DMS79 (cell line): ENCODE measurements around the gene LCE5A.
"Not testable (repeated sequence)": the region's sequence is repeated elsewhere in the genome, so short reads cannot be mapped to it uniquely, and the experiment has no call there.

Experiments
- DNase-seq: peaks from one replicate; lab custom pipeline; 2025; lab: John Stamatoyannopoulos, UW

LCE5A gene, protein sequence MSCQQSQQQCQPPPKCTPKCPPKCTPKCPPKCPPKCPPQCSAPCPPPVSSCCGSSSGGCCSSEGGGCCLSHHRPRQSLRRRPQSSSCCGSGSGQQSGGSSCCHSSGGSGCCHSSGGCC

DNA sequence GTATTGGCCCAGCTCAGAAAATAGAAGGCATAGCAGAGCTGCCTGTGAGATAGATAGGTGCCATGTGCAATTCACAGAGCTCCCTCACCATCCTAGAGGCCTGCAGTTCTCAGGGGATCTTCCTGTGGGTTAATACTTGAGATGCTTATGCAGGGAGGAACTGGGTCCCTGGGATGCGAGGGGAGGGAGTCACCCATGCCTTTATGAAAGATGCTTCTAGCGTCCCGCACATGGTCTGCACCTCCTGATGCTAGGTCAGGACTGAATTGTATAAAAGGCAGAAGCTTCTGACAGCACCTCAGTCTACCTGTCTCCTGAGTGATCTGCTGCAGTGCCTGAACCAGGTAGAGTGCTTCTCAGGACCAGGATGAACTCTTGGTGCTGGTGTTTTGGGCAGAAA is at the start of gene LCE5A:
Gene LCE5A (plus strand): TSS at position 301 of the 400 bp plus-strand sequence. CDS start 732 bp downstream, outside the sequence.
- DNase-seq, result no peak

DNA sequence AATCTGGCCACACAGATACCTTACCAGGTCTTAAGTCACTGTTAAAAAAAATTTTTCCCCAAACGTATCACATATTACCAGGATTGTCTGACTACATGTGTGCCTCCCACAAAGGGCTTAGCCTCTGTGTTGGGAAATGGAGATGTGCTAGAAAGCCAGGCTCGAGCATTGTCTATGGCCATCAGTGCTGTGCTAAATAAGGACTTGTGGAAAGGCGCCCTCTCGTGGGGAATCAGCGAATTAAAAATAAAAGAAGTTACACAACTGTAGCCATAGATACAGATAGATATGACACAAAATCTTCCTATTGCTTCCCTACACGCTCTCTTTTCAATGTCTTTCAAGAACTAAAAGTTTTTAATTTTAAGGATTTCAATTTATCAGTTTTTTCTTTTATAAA is 49.1 kb upstream of the LCE5A start:
- no peak for DNase-seq

DNA sequence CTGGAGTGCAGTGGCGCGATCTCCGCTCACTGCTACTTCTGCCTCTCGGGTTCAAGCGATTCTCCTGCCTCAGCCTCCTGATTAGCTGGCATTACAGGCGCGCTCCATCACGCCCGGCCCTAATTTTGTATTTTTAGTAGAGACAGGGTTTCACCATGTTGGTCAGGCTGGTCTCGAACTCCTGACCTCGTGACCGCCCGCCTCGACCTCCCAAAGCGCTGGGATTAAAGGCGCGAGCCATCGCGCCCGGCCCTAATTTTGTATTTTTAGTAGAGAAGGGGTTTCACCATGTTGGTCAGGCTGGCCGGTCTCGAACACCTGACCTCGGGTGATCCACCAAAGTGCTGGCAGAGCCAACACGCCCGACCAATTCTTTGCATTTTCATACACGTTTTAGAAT is 48.0 kb upstream of the LCE5A start:
- DNase-seq, result no peak

DNA sequence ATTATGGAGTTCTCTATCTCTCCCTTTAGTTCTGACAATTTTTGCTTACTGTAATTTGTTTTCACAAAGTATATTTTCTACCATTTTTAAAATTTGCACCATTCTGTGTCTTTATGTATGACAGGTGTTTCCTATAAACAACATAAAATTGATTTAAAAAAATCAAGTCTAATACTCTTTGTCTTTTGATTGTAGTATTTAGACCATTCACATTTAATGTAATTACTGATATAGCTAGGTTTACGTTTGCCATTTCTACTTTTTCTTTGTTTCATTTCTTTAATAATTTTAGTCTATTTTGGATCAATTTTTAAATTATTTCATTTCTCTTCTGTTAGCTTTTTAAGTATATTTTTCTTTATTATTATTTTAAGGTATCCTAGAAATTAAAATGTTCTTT is 44.4 kb upstream of the LCE5A start:
- no peak for DNase-seq

DNA sequence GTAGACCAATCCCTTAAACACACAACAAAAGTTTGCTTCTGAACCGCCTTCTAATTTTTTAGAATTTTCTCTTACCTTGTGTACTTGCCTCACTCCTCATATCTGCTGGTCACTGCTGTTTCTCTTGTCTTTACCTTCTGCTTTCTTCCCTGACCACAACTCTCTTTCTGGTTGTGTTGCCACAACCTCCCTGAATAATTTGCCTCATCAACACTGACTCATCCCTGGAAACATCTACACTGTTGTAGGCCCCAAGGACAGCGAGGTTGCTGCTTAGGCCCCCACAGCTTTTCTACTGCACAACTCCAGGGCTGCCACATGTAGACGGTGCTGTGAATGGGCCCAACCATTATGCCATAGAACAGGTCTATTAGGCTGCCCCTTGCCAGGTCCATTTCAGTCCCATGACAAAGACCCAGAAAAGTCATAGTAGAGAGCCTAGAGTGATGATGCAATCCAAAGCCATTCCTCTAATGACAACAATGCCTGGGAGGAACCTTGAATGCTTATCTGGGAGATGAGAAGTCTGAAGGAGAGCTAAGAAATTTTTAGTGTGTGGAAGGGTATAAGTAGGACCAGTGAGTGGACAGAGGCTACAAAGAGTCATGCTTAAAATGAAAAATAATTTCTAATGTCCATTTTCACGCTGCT is 36.6 kb upstream of the LCE5A start:
- DNase-seq, result no peak

DNA sequence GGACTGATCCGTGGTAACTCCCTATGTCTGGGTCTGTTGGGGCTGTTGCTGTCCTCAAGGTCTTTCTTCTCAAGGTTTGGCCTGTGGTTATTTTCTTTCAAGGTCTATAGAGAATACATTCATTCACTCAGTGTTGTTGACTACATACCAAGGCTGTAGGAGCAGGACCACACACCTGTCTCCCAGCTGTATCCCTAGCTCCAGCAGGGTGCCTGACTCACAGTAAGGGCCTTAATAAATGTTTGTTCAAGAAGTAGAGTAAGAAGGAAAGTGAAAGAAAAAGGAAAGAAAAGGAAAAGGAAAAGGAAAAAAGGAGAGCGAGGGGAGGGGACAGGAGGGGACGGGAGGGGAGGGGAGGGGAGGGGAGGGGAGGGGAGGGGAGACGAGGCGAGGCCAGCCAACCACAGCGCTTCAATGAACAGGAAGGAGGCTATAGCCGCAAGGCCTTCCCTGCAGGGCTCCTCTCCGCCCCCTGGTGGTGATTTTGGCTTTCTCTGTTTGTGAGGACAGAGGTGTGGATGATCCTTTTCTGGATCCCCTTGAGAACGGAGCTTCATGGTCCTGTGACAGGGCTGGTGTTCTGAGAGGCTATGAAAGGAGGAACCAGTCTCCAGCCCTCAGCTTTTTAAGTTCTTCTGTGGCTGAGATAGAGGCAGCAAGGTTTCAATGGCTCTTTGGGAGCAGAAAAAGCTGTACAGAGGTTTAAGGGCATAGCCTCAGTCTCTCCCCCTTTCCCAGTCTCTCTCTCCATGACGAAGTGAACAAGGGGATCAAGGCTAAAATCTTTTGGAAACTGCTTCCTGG is 30.6 kb upstream of the LCE5A start:
- DNase-seq, result no peak

DNA sequence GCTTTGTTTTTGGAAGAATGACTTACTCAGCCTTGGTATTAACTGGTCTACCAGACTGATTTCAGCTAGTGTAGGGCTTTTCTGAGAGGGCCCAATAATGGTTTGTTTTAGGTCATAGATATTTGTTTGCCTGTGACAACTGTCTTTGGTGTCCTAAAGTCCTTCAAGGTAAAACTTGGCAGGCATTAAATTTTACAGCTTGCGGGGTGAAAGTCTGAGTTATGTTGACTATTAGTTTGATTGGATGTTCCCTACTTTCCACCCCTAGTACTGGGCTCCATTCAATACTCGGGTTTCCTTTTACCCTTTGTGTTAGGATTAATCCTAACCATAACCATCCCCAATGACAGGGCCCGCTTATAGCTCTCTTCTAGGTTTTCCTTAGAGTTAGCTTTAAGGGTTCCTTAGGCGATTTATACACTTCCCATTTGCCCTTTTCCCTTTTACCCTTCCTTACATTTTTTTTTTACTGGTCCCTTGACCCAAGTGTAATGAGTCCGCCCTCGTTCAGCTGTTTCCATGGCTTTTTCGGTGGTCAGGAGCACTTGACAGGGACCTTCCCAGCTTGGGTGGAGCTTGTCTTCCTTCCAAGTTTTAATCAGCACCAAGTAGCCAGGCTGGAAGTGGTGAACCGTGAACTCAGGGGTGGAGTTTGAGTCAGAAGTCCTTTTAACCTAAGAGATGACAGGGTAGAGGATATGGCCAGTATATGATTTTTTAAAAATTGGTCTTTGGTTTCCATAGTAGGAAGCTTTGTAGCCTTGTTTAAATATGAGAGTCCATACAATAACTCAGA is 28.5 kb upstream of the LCE5A start:
- no peak for DNase-seq

DNA sequence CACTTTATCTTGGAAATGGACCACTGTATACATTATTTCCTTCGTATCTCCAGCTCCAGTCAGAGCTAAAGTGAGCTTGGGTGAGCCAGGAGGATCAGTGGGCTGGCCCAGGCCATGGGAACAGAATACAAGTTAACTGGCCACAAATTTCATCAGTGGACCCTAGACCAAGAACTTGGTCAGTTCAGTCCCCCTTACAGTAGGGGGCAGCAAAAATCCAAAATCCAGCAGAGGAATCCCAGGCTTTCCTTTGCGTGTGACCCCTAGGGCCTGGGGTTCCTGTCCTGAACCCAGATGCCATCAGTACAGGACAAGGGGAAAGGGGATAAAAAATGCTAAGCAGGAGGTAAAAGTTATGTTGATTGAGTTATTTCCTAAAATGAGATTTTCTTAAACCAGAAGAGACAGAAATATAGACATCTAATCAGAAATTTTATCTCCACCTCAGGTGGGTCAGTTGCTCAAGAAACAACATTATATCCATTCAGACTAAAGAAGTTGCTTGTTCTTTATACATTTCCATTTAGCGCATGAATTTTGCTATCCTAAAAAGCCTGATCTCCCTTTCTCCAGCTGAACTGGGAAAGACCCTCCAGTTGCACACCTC is 24.1 kb upstream of the LCE5A start:
- no peak for DNase-seq

DNA sequence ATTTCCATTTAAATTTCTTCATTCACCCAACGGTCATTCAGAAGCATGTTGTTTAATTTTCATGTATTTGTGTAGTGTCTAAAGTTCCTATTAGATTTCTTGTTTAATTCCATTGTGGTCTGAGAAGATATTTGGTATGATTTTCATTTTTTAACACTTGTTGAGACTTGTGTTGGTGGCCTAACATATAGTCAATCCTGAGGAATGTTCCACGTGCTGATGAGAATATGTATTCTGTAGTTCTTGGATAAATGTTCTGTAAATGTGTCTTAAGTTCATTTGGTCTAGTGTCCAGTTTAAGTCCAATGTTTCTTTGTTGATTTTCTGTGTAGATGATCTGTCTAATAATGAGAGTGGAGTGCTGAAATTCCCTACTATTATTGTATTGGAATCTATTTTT is 22.7 kb upstream of the LCE5A start:
- DNase-seq, result no peak

DNA sequence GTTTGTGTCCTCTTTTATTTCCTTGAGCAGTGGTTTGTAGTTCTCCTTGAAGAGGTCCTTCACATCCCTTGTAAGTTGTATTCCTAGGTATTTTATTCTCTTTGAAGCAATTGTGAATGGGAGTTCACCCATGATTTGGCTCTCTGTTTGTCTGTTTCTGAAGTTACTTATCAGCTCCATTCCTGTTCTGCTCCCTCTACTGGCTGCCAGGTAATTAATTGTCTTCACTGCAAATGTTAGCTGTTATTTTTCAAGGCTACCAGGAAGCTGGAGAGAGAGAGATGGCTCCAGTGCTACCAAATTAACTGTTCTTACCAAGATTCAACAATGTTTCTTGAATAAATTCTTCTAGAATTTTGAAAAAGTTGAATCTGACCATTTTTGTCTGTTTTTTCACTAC is 19.1 kb upstream of the LCE5A start:
- not testable (repeated sequence) for DNase-seq

DNA sequence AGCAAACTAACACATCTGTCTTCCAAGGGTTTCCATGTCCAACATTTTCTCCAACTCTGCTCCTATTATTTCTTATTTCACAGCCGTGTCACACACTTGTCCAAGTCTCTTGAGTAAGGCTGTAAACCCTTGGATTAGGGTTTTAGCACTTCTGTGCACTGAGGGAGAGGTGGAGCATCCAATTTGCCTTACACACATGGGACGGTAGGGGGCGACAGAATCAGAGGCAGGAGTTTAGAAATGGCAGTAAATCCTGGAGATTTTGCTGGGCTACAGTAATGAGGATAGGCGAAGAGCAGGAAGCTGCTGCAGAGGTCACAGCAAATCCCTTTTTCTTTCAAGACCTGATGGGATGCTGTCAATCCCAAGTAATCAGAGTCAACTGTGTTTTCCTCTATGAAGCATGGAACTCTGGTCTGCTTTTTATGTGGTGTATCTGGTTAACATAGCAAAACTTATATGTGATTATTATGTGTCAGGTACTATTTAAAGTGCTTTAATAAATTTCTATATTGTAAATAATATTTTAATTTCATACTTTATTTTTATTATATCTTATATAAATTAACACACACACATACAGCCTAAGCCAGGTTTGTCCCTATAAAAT is 15.4 kb upstream of the LCE5A start:
- DNase-seq, result no peak

DNA sequence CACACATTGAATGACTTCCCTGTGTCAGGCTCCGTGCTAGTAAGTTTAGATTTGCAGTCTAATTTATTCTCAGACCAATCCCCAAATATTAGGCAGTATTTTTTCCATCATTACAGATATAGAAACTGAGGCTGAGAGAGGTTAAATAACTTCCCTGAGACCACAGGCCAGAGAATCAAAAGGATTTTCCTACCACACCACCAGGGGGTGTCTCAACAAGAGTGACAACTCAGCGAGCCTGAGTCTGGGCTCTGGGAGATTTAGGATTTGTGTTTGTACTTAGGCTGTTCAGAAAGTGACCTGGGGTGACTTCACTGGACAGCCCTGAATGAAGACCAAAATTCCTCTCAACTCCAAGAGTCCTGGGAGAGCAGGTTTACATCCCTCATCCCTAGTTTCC is 13.3 kb upstream of the LCE5A start:
- no peak for DNase-seq

DNA sequence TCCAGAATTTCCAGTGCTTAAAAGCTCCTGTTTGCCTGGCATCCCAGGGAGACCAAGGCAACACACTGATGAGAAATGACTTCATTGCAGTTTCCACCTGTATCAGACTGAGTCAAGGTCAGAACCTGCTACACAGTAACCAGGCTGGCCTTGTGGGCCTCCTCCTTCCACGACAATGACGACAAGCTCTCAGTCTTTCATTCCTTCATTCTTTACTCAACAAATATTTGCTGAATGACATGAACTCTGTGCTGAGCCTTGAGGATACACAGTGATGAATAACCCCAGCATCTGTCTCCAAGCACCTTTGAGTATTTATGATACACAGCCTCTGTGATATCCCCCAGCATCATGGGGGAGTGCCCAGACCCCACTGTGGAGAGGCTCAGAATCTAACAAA is 8.9 kb upstream of the LCE5A start:
- DNase-seq, result no peak

DNA sequence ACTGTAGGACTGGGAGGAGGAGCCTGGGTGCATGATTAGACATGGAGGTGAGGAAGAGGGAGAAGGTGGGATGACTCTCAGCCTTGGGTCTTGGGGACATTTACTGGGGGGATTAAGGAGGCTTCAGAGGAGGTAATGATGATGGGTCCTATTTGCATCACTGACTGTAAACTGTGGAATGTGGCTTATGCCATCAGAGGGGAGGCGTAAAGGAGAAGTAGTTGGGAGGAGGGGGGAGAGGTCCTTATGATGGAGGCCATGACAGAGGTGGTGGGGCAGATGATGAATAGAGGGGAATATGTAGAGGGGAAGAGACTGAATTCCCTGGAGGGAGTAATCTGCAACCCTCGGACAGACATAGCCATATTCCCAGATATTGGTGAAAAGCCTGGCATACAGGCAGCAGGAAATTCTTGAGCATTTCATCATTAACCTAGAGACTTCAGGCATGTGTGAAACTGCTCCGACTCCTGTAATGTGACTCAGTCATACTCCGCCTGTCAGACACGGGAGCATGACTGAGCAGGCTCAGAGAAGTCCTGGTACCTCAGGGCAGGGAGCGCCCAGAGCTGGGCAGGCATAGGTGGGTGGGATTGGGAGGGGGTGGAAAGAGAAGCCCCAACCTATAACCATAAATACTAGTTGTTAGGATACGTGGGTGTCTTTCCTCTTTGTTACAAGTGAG is 8.0 kb upstream of the LCE5A start:
- no peak for DNase-seq

DNA sequence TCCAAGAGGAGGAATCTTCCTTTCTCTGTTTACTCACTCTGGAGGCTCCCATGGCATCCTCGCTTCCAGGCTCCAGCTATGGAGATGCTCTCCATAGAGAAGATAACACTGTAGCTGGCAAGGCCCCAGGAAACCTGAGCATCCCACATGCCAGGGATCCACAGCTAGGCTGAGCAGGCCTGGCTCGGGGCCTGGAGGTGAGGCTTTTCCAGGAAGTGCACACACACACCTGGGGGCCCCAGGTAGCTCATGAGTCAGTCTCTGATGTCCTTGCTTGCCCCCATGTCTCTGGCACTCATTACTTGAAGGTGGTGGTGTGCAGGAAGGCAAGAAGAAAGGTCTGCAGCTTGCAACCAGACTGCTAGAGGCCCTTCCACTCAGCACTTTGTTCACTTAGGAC is 5.5 kb upstream of the LCE5A start:
- no peak for DNase-seq

DNA sequence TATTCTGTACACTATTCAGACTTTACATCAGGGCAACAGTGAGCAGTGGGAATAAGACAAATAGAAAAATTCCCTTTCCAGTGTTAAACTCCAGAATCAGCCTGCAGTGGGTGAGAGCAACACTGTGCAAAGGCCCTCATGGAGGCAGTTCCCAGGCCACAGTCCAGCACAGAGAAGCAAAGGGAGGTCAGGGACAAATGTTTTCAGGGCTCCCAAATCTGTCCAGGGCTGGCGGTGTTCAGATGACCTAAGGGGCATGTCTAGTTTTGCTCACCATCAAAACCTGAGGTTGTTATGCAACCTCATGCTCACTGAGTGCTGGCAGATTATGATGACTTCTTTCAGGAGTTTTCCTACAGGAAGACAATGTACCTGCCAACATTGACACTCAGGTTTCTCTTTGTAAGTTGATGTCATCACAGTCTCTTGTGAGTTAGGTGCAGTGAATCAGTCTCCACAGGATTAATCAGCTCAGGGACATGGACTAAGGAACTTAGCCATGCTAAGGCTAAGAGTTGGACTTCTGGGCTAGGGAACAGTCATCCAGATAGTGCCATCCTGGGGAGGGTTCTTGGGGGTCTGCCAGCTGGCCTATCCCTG is 3.6 kb upstream of the LCE5A start:
- no peak for DNase-seq

DNA sequence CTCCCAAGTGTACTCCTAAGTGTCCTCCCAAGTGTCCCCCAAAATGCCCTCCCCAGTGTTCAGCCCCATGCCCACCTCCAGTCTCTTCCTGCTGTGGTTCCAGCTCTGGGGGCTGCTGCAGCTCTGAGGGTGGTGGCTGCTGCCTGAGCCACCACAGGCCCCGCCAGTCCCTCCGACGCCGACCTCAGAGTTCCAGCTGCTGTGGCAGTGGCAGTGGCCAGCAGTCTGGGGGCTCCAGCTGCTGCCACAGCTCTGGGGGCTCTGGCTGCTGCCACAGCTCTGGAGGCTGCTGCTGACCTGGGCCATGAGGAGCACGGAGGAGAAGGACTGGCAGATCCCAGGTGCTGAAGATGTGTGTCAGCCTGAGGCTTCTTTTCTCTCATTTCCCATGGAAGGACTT is 993 bp downstream of the LCE5A start:
- no peak for DNase-seq

DNA sequence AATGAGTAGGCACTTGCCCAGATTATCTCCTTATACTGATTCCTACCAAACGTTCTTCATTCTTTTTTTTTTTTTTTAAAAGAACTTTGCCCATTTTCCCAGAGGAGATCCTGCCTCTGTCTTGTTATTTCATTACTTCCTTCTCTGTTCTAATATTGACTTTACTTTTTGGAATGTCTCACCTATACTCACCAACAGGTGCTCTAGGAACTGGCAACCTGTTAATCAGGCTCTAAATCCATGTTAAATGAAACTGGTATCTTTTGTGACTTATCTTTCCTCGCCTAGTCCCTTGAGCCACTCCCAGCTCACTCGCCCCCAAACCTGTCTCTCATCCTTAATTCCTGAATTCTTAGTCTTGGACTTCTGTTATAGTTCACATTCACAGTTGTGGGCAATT is 2.5 kb downstream of the LCE5A start:
- DNase-seq, result no peak

DNA sequence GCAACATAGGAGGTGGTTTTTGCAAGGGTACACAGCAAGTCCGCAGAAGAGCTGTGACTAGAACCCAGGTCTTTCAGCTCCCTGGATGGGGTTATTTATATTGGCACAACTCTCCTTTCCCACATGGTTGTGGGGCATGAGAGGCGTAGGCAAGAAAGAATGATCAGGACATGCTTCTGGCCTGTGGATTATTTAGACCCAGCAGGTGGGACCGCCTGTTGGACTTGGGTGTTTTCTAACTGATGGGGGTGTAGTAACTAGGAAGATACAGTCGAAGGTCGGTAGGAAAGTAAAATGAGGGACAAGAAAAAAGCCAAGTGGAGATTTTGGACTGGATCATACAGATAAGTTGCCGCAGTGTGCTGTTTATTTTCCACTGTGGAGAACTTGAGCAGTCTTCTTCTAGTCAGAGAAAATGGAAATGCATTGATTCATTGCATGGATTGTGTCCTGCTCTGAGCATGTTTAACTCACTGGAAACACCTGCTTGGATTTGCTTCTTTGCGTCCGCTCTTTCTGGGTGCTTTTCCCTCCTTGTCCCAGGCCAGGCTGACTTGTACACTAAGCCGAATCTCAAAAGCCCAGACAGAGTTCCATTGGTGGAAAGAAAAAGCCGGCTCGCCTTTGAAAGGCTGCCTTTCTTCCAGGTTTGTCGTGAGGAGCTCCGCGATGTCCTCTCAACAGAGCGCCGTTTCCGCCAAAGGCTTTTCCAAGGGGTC is 4.3 kb downstream of the LCE5A start:
- DNase-seq, result no peak

DNA sequence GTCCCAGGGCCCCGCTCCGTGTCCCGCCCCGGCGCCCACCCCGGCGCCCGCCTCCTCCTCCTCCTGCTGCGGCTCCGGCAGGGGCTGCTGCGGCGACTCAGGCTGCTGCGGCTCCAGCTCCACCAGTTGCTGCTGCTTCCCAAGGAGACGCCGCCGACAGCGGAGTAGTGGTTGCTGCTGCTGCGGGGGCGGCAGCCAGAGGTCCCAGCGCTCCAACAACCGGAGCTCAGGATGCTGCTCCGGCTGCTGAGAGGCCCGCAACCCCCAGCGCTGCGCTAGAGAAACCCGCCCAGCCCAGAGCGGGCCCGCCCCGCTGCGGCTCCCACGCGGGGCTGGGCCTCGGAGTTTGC is 4.8 kb downstream of the LCE5A start:
- DNase-seq, result no peak
